HepG2 (cell line): Measurements from ENCODE around the gene DNAJA2. TPM values are rescaled to one million over a fixed set of nuclear protein-coding genes. Genes with fewer than 3 reads are reported as not detected.

Source experiments
- DR1 ChIP-seq: sonication (generic); formaldehyde crosslinking; IDR thresholded peaks from 2 replicates; pipeline ENCODE4 v1.8.0; 2021; ENCODE audit warnings: mild to moderate bottlenecking, missing genetic modification reagents, inconsistent platforms
- EEA1 ChIP-seq: sonication (generic); formaldehyde crosslinking; IDR thresholded peaks from 2 replicates; pipeline ENCODE4 v1.5.1; 2020; ENCODE audit warnings: mild to moderate bottlenecking, missing genetic modification reagents, borderline replicate concordance
- ERF ChIP-seq: IDR thresholded peaks from 2 replicates; pipeline ENCODE4 v1.6.1; 2018; ENCODE audit warnings: missing biosample characterization, missing genetic modification reagents
- FOXM1 ChIP-seq: sonication (generic); formaldehyde crosslinking; IDR thresholded peaks from 2 replicates; pipeline ENCODE4 v1.5.0; 2020; ENCODE audit warnings: missing genetic modification reagents
- HIVEP1 ChIP-seq: sonication (generic); formaldehyde crosslinking; IDR thresholded peaks from 2 replicates; pipeline ENCODE4 v1.4.0; 2020; ENCODE audit warnings: mild to moderate bottlenecking, missing genetic modification reagents
- KMT2A ChIP-seq: sonication (generic); formaldehyde crosslinking; IDR thresholded peaks from 2 replicates; pipeline ENCODE4 v1.4.0; 2020; ENCODE audit warnings: missing genetic modification reagents
- MAFG ChIP-seq: sonication (generic); formaldehyde crosslinking; IDR thresholded peaks from 2 replicates; pipeline ENCODE4 v1.5.1; 2020; ENCODE audit warnings: mild to moderate bottlenecking, missing genetic modification reagents
- PRMT3 ChIP-seq: sonication (generic); formaldehyde crosslinking; IDR thresholded peaks from 2 replicates; pipeline ENCODE4 v1.8.1; 2022; ENCODE audit warnings: low read depth, mild to moderate bottlenecking, moderate library complexity, missing genetic modification reagents, borderline replicate concordance
- SOX5 ChIP-seq: IDR thresholded peaks from 2 replicates; pipeline ENCODE4 v1.6.1; 2016; ENCODE audit warnings: borderline replicate concordance
- SP140L ChIP-seq: sonication (generic); formaldehyde crosslinking; IDR thresholded peaks from 2 replicates; pipeline ENCODE4 v1.4.0; 2020; ENCODE audit warnings: missing genetic modification reagents, borderline replicate concordance
- STAG1 ChIP-seq: sonication (generic); formaldehyde crosslinking; IDR thresholded peaks from 2 replicates; pipeline ENCODE4 v1.4.0; 2020; ENCODE audit warnings: missing genetic modification reagents
- TBX2 ChIP-seq: sonication (generic); formaldehyde crosslinking; IDR thresholded peaks from 2 replicates; pipeline ENCODE4 v1.5.0; 2020; ENCODE audit warnings: missing genetic modification reagents, mild to moderate bottlenecking, borderline replicate concordance
- TOPORS ChIP-seq: sonication (generic); formaldehyde crosslinking; IDR thresholded peaks from 2 replicates; pipeline ENCODE4 v1.8.0; 2023; ENCODE audit warnings: mild to moderate bottlenecking, missing genetic modification reagents
- YEATS2 ChIP-seq: sonication (generic); formaldehyde crosslinking; IDR thresholded peaks from 2 replicates; pipeline ENCODE4 v1.4.0; 2020; ENCODE audit warnings: missing genetic modification reagents, borderline replicate concordance
- ZFP82 ChIP-seq: sonication (generic); formaldehyde crosslinking; IDR thresholded peaks from 2 replicates; pipeline ENCODE4 v1.5.1; 2020; ENCODE audit warnings: mild to moderate bottlenecking, missing genetic modification reagents, borderline replicate concordance
- ZNF616 ChIP-seq: sonication (generic); formaldehyde crosslinking; IDR thresholded peaks from 2 replicates; pipeline ENCODE4 v1.5.0; 2020; ENCODE audit warnings: low read depth, mild to moderate bottlenecking, missing genetic modification reagents
- ZSCAN21 ChIP-seq: sonication (generic); formaldehyde crosslinking; IDR thresholded peaks from 2 replicates; pipeline ENCODE4 v1.8.0; 2022; ENCODE audit warnings: mild to moderate bottlenecking, missing genetic modification reagents, moderate library complexity, borderline replicate concordance
- polyA plus RNA-seq, 8 experiments: library from polyadenylated mRNA; depleted of rRNA in 3 of 8; stranded (reverse) in 7 of 8; unstranded in 1 of 8; fragments of >200 nt; fragmentation: Illumina TruSeq in 4 of 8; extraction: Trizol in 4 of 8; gene quantifications; 2 replicates each; pipeline versions ENCODE4 v1.2.1 to v1.2.3, GENCODE V29; 2011 to 2016; ENCODE audit warnings: low read depth in 4 of 8, missing spikeins in 1 of 8, mixed read lengths in 1 of 8; ENCODE audit not compliant: insufficient read depth in 1 of 8
- total RNA-seq, 5 experiments: library from RNA; depleted of rRNA; stranded (reverse); fragments of >200 nt; fragmentation: Illumina TruSeq; extraction: Trizol; gene quantifications; 2 replicates each; pipeline ENCODE4 v1.2.3, GENCODE V29; 2016; ENCODE audit warnings: low read depth in 1 of 5
- TF ChIP-seq, protein P1 (sequence below): sonication (generic); formaldehyde crosslinking; IDR thresholded peaks from 2 replicates; pipeline ENCODE4 v1.4.0; 2020; ENCODE audit warnings: missing genetic modification reagents
- TF ChIP-seq, protein P2 (sequence below): sonication (generic); formaldehyde crosslinking; IDR thresholded peaks from 2 replicates; pipeline ENCODE4 v1.4.0; 2020; ENCODE audit warnings: mild to moderate bottlenecking, missing genetic modification reagents
- TF ChIP-seq, protein P3 (sequence below): sonication (generic); formaldehyde crosslinking; IDR thresholded peaks from 2 replicates; pipeline ENCODE4 v1.4.0; 2020; ENCODE audit warnings: missing genetic modification reagents, borderline replicate concordance
- TF ChIP-seq, protein P4 (sequence below): sonication (generic); formaldehyde crosslinking; conservative IDR thresholded peaks from 2 replicates; pipeline ENCODE4 v1.4.0; 2020; ENCODE audit warnings: missing genetic modification reagents

The DNAJA2 gene
- total and polyA plus RNA-seq, 2 of the 13 experiments (the other 11 are each of a cell fraction or from before 2014, with no cell fraction given) = 25.4 to 176 TPM

DNA sequence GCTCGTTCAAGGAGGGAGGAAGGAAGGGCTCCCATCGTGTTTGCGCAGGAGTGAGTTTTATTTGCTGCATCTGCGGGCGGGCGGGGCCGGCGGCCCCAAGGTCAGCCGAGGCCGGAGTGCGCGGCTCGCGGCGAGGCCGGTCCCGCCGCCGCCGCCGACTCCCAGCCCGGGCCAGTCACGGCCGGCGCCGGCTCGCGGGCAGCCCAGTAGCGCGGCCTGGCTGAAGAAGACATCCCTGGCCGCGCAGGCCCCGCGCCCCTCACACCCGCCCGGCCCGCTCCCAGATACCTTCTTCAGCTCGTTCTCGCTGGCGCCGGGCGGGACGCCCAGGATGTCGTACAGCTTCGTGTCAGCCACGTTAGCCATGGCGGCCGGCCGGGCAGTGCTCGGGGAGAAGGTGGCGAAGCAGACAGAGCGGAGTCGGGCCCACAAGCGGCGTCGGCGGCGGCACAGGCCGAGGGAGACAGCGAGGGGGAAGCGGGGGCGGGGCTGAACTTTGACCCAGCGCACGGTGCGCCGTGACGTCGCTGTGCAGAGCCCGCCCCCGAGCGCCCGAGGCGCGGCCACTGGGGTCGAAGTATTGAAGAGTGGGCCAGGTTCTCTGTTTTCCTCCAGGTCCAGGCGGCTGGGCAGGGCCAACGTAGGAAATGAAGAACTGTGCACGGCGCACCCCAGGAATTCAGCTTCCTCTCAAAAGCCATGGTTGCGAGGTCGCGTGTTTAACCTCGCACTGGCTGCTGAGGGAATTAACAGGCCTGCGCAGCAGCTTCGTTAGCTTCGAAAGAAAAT, at the start of gene DNAJA2 (continued):
- TF ChIP-seq YEATS2 (CRISPR knock-in tag) (peak; percentile 88), FOXM1 (CRISPR knock-in tag) (peak; percentile 78; the same call in 1 of the 2 replicates), KMT2A (CRISPR knock-in tag) (peak; percentile 83), MAFG (no peak), ERF (CRISPR knock-in tag) (peak; percentile 85), SOX5 (CRISPR knock-in tag) (peak; percentile 53; the same call in 1 of the 2 replicates), STAG1 (CRISPR knock-in tag) (peak; percentile 33; the same call in 1 of the 2 replicates), ZFP82 (CRISPR knock-in tag) (peak; percentile 3; the same call in 1 of the 2 replicates), ZSCAN21 (no peak; the same call in 1 of the 2 replicates), EEA1 (CRISPR knock-in tag) (peak; percentile 95), PRMT3 (CRISPR knock-in tag) (0 out of 2 replicates have a peak, but pooled peaks have one; percentile 12), ZNF616 (CRISPR knock-in tag) (peak; percentile 71; the same call in 1 of the 2 replicates), HIVEP1 (CRISPR knock-in tag) (peak; percentile 82), SP140L (CRISPR knock-in tag) (peak; percentile 95; the same call in 1 of the 2 replicates), TOPORS (CRISPR knock-in tag) (peak; percentile 70; the same call in 1 of the 2 replicates), DR1 (CRISPR knock-in tag) (peak; percentile 83; the same call in 1 of the 2 replicates), TBX2 (CRISPR knock-in tag) (peak; percentile 91)
- TF ChIP-seq, protein P1, sequence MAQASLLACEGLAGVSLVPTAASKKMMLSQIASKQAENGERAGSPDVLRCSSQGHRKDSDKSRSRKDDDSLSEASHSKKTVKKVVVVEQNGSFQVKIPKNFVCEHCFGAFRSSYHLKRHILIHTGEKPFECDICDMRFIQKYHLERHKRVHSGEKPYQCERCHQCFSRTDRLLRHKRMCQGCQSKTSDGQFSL = peak; percentile 83
- TF ChIP-seq, protein P2, sequence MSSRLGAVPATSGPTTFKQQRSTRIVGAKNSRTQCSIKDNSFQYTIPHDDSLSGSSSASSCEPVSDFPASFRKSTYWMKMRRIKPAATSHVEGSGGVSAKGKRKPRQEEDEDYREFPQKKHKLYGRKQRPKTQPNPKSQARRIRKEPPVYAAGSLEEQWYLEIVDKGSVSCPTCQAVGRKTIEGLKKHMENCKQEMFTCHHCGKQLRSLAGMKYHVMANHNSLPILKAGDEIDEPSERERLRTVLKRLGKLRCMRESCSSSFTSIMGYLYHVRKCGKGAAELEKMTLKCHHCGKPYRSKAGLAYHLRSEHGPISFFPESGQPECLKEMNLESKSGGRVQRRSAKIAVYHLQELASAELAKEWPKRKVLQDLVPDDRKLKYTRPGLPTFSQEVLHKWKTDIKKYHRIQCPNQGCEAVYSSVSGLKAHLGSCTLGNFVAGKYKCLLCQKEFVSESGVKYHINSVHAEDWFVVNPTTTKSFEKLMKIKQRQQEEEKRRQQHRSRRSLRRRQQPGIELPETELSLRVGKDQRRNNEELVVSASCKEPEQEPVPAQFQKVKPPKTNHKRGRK (CRISPR knock-in tag) = no peak
- TF ChIP-seq, protein P3, sequence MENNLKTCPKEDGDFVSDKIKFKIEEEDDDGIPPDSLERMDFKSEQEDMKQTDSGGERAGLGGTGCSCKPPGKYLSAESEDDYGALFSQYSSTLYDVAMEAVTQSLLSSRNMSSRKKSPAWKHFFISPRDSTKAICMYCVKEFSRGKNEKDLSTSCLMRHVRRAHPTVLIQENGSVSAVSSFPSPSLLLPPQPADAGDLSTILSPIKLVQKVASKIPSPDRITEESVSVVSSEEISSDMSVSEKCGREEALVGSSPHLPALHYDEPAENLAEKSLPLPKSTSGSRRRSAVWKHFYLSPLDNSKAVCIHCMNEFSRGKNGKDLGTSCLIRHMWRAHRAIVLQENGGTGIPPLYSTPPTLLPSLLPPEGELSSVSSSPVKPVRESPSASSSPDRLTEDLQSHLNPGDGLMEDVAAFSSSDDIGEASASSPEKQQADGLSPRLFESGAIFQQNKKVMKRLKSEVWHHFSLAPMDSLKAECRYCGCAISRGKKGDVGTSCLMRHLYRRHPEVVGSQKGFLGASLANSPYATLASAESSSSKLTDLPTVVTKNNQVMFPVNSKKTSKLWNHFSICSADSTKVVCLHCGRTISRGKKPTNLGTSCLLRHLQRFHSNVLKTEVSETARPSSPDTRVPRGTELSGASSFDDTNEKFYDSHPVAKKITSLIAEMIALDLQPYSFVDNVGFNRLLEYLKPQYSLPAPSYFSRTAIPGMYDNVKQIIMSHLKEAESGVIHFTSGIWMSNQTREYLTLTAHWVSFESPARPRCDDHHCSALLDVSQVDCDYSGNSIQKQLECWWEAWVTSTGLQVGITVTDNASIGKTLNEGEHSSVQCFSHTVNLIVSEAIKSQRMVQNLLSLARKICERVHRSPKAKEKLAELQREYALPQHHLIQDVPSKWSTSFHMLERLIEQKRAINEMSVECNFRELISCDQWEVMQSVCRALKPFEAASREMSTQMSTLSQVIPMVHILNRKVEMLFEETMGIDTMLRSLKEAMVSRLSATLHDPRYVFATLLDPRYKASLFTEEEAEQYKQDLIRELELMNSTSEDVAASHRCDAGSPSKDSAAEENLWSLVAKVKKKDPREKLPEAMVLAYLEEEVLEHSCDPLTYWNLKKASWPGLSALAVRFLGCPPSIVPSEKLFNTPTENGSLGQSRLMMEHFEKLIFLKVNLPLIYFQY (CRISPR knock-in tag) = peak; percentile 85; the same call in 1 of the 2 replicates
- TF ChIP-seq, protein P4, sequence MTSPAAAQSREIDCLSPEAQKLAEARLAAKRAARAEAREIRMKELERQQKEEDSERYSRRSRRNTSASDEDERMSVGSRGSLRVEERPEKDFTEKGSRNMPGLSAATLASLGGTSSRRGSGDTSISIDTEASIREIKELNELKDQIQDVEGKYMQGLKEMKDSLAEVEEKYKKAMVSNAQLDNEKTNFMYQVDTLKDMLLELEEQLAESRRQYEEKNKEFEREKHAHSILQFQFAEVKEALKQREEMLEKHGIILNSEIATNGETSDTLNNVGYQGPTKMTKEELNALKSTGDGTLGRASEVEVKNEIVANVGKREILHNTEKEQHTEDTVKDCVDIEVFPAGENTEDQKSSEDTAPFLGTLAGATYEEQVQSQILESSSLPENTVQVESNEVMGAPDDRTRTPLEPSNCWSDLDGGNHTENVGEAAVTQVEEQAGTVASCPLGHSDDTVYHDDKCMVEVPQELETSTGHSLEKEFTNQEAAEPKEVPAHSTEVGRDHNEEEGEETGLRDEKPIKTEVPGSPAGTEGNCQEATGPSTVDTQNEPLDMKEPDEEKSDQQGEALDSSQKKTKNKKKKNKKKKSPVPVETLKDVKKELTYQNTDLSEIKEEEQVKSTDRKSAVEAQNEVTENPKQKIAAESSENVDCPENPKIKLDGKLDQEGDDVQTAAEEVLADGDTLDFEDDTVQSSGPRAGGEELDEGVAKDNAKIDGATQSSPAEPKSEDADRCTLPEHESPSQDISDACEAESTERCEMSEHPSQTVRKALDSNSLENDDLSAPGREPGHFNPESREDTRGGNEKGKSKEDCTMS (CRISPR knock-in tag) = 0 out of 2 replicates have a peak, but pooled peaks have one; percentile 59
